ENCODE data around the gene ACACA.

ACACA gene

DNA sequence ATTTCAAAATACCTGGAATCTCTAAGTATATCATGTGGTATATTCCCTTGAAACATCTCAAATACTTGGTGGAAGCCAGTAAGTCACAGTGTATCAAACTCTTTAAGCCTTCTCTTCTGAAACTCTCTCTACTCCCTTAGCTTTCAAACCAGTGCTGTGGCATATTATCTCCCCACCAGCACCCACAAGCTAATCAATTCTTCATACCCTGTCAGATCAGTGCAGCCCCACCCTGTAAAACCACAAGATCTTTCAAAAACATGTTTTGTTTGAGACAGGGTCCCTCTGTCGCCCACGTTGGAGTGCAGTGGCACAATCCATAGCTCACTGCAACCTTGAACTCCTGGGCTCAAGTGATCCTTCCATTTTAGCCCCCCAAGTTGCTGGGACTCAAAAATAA lies 122.4 kb downstream of the ACACA start:
- DNase-seq: no peak

DNA sequence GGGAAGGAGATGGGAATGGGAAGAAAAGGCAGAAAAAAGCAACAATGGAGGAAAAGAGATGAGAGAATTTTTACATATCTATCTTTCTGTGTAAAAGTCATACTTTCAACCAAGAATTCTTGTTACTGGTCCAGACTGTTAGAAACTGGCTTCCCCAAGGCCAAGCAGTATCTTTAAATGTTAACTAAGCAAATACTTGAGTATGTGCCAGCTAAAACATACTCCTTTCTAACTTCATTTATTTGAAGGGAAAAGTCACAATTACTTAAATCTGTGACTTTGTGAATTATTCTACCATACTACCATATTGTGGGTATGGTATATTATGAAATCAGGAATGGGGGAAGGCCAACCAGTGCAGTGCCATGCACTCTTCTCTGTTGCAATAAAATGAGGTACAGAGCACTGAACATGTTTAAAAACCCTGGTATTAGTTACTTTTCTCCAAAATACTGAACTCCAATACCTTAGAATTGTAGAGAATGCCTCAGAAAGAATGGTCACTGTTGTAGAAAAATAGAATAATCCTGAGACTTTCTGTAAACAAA lies 123.1 kb downstream of the ACACA start:
- no peak for DNase-seq

DNA sequence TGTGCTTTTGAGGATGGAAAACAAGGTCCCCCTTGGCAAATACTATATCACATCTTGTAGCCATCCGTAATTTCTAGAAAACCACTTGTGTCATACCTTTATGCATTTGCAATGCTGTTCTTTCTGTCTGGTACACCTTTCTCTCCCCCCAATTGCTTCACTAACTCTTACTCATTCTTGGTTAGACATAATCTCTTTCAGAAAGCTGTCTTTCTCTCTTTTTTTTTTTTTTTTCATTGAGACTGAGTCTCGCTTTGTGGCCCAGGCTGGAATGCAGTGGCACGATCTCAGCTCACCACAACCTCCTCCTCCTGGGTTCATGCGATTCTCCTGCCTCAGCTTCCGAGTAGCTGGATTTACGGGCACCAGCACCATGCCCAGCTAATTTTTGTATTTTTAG lies 125.8 kb downstream of the ACACA start:
- no peak for DNase-seq

DNA sequence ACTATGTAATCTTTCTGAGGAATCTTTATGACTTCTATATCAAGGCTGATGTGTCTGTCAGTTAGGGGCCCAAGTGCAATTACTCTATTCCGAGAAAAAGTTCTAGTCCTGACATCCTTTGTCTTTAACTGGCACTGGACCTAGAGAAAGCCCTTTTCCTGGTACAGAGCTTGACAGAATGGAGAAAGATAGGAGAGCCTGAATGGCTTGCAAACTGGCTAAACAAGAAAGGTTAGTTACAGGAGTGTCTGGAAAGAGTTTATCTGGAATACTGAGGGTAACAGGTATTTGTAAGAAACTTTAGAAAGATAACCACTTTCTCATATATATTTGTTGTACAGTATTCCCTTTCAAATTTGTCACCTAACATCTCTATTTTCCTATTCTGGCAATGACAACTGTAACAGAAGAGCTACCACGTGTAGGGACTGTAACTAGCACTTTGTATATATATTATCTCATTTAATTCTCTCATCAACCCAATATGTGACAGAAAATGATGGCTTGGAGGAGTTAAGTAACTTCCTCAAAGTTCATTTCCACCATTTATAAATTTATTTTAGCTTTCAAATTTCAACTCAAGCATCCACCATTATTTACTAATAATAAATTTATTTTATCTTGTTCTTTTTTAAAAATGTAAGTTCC lies 128.3 kb downstream of the ACACA start:
- DNase-seq: no peak

DNA sequence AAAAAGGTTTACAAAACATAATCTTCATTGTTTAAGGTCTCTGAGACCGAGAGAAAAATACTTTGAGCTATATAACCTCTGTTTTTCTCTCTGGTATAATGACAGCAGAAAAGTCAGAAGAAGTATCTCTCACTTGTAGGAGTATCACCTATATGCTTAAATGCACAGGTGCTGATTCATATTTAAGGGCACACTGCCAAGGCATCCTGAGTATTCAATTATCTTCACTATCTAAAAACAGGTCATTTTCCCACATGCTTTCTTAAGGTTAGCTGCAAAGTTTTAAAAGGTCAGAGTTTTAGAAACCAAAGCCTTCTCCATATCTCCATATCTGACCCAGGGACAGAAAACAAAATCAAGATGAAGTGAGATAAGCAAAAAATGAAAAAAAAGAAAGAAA lies 130.2 kb downstream of the ACACA start:
- DNase-seq: no peak

DNA sequence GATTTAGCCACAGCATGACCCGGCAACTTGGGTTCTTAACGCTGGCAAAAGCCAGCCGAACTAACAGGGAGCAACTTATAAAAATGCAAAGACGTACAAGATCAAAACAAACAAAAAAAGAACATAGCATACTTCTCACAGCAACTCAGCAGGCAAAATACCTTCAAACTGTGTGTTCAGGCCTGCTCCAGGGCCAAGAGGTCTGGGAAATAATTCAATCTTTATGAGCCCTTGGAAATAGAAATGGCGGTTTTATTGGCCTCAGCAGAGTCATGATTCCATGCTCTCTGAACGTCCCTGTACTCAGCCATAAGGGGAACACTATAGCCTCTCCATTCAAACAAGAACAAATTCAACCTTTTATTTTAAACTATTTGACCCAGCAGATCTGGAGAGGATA lies 132.2 kb downstream of the ACACA start:
- no peak for DNase-seq

DNA sequence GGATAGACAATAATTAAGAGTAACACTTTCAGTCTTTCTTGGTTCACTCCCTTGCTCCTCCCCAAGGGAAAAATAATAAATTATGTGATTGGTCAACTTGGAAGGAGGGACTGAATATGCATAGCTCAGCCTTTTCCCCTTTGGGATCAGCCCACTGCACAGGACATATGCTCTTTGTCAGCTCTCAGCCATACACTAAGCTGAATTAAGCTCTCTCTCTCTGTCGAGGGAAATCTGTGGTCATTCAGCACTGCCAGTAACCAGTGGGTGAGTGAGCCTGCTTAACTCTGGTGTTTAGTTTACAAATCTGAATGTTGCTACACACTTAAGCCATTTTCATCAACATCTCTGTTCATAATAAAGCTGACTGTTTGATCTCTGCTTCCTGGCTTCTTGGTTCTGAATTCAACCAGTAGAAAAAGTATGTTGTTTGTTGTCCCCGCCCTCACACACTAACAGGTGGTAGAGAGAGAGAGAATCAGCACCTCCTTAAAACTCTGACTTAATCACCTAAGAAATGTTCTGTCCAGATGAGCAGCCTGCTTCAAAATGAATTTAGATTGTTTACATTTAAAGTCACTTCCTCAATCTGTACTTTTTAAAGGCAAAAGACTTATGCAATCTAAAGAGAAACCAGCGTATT lies 133.1 kb downstream of the ACACA start:
- DNase-seq: no peak

DNA sequence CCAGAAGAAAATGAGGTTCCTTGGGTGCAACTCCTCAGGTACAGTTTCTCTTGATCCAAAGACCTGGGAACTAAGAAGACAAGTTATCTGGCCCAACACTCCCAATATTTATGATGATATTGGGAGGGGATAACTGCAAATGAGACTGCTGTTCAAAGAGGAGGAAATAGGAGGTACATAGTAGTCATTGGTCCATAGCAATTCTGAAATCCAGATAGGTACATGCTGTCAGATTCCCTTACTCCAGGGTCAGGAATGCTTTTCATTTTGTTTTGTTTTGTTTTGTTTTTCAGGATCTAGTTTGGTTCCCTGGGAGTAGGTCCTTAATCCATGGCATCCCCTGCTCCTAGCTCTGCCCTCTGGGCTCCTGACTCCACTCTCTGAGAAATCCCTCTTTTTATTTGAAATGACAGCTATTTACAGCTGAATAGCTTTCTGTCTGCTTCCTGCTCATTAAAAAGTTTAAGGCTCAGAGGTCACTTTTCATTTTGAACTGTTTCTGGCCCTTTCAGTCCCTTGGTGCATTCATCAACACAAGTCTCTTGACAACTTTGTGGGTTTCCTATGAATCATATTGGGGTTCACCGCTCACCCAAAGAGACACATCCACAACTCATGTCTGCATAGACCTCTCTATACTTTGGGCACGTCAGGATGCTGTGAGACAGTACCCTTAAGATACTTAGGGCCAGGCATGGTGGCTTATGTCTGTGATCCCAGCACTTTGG lies 141.0 kb downstream of the ACACA start:
- DNase-seq: no peak

DNA sequence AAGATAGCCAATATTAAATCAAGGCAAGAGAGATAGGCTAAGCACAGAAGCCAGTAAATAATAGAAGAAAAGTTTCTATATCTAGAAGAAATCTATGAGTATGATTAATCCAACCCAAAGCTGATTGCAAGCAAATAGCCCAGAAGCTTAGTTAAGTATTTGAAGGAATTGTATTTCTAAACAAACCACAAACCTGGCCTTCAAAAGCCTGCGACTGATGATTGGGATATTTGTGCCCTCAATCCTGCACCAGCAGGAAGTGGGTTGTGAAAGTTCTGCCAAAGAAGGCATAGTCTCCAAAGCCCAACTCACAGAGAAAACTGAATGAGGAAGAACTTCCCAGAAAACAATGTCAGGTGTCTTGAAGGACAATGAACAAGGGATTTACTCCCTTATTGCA lies 145.3 kb downstream of the ACACA start:
- no peak for DNase-seq

DNA sequence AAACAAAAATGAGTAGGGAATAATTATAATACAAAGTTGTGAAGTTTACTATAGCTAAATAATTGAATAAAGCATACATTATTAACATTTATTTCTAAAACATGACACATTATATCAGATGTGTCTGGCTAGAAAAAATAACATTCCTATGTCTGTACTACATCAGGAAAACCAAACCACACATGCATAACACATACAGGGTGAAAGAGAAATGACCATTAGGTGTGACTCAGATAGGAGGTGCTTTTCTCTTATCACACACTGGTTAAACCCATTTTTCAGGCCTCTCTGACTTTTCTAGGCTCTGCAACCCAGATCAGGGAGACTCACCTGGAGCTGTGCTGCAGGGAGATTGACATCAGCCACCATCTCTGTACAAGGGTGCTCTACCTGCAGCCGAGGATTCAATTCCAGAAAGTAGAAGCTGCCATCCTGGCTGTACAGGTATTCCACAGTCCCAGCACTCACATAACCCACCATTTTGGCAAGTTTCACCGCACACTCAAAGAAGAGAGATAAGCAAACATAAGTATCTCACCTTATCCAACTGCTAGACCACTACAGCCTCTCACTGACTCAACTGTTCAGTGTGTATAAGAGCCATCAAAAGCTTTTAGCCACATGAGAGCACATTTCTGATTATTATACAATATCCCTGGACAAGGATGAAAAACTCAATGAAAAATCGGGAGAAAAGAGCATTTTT lies 147.5 kb downstream of the ACACA start:
- DNase-seq: no peak

DNA sequence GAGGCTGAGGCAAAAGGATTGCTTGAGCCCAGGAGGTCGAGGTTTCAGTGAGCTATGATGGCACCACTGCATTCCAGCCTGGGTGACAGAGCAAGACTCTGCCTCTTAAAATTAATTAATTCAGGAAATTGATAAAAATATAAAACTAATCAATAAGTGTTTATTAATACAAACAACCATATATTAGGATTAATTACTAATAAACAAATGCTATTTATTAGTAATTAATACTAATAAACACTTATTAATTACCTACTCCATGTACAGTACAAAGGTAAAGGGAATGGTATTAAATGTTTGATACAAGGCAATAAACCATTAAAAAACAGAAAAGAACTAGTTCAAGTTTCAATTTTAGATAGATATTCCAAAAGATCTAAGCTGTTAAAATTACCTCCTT lies 150.0 kb downstream of the ACACA start:
- DNase-seq: no peak

DNA sequence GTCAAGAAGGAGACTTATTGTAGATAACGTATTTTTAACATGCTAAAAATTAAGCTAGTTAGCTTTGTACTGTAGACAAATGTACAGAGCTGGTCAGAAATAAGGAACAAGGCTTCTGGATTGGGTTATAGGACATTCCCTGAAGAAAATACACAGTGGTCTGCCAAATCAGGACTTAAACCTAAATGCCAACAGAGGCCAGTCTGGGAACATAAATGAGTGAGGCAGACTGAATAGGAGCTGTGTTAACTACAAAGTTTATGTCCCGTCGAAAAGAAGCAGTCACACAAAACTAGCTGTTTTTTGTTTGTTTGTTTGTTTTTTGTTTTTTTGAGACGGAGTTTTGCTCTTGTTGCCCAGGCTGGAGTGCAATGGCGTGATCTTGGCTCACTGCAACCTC lies 151.2 kb downstream of the ACACA start:
- no peak for DNase-seq

DNA sequence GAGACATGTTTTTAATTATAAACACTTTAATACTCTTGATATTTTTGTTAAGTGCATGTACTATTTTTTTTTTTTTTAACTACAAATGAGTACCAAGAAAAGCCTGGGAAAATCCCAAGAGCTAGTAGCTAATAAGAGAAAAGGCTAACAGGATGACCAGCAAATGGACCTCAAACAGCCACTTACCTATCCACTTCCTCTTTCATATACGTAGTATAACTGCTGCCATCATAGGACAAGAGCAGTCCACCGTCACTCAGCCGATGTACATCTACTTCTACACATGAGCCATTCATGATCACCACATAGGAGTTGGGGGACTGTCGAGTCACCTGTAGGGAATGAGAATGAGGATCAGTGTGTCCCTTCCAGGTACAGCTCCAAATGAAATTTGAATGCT lies 158.8 kb downstream of the ACACA start:
- no peak for DNase-seq

DNA sequence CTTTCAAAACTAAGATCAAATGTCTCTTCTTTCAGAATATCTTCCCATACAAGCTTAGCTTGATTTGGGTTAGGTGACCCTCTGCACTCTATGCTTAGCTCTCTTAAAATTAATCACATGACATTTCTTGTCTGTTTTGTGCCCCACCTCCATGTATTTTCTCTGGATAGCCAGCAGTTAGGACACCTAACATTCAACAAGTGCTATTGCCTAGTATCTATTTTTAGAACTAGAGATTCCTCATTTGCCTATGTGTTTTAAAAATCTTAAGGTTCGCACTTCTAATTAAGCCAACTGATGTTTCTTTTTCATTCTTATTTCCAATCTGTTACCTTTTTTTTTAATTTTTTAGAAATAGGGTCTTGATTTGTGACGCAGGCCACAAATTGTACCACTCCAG lies 160.6 kb downstream of the ACACA start:
- no peak for DNase-seq

DNA sequence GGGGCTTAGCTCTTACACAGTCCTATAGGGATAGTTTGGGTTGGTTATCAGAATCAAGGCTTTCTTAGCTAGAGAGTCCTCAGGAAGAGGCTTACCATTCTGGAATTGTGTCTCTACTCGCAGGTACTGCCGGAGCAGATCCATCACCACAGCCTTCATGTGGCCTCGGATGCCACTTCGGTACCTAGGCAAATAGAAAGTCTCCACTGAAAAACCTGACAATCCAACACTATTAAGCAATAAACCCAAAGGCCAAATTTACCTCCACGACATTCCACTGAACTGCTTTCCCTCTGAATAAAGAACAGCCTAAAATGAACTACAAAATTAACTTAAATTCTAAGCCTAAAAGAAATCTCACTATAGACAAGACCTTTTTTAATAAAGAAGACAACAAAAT lies 166.3 kb downstream of the ACACA start:
- DNase-seq: no peak

DNA sequence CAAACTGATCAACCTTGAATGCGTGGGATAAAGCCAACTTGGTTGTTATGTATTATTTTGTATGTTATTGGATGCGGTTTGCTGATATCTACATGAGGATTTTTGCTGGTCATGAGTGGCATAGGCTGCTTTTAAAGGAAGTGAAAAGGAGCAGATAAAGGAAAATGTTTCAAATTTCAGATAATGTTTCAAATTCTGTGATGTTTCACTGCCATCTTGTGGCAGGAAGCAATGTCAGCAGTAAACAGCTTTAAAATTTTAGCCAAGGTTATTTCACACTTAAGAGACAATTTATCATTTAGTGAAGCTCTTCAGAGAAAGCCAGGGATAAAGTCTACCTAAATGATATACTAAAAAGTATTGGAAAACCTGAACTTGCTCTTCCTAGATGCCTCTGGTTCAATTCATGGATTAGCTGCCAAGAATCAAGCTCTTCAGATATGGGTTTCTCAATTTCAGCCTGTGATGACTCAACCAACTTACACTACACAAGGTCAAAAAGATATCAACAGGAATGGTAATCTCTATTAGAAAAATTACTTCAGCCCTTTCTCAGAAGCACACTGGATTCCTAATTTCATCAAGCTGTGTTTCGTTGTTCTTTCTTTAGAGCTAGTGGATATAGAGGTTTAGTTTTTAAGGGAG lies 166.8 kb downstream of the ACACA start:
- no peak for DNase-seq

DNA sequence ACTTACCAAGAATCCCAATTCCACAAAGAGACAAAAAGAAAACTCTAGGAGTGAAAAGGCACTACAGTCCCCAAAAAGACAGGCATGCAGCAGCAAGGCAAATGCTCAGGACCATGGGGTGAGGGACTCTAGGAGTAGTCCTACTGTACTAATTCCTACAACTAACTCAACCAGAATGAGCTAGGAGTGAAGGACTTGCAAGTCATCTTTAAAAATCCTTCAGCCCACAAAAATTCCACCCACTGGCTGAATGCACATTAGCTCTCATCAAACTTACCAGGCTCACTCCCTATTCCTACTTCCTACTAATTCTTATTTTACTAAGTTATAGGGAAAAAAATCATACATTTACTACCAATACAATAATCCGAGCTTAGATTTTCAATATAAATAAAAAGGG lies 172.5 kb downstream of the ACACA start:
- no peak for DNase-seq

DNA sequence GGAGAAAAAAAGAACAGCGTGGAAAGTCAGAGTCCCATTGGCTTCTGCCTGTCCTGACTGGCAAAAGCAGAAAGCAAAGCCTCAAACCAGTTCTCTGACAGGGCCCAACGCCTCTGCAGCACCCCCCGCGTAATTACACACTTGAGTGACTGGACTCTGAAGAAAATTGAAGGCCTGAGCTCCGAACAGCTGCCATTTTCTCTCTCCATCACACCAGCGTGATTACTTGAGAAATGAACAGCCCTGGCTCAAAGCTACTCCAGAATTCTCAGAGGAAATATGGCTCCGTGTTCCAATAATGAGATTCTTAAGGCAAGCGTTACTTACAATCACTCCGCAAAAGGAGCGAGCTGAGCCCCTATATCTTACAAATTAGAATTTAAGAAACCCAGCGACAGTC lies 173.6 kb downstream of the ACACA start:
- no peak for DNase-seq

DNA sequence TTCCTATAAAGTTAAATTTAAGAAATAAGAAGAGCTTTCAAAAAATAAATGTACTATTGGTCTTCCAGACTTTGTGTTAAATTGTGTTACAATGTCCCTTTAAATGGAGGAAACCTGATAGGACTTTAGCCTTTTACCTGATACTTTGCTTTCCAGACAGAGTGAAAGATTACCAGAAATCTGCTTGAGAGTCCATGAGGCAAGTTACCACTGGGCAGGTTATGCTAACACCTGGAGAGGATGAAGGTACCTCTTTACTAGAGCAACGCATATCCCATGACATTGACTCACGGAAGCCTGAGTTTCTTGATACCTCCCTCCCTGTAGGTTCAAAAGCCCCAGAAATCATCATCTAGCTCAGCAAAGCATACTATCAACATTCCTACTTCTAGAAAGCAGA lies 174.7 kb downstream of the ACACA start:
- DNase-seq: no peak

DNA sequence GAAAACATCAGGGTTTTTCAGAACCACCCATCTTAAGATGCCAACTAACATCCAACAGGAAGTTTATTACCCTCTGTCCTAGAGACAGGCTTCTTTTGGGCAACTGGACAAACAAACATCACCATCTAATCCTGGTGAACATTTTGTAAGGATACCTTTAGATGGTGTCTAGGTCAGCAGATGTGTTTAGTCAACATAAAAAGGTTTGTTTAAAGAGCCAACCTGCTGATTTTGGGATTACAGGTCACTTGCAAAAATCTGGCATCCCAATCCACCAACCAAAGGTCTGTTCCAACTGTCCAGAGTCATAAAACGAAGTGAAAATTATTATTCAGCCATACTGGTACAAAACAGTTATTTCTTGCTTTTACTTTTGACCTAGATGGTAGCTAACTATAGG lies 176.0 kb downstream of the ACACA start:
- DNase-seq: no peak

DNA sequence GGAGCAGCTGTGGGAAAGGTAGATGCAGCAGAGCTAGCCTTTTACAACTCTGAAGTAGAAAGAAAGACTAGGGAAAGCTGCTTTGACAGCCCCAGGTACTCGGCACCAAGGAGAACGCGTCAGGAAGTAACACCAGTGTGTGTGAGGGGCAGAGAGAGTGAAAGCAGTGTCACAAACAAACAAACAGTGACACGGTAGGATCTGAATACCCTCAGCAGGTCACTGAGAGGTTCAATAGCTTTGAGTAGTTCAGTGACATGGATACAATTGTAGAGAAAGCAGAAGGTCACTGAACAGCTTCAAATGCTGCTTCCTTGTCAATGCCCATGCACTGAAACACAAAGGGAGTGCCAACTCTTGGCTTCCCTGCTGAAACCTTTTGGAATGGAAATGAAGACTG lies 181.2 kb downstream of the ACACA start:
- DNase-seq: no peak

DNA sequence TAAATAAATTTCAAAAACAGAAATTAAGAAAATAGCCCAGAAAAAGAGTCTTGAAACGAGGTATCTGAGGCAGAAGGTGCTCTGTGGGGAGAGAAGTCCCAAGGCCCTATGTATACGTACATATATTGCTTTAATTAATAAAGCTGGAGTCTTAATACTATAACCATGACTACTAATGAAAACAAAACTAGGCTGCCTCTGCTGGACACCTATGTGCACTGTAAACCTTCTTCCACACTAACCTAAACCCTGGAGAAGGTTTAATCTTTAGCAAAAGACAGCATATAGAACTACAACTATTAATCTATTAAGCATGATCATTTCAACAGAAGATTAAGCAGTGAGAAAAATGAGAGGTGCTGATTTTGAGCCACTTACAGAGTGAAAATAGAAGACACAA lies 184.8 kb downstream of the ACACA start:
- DNase-seq: no peak

DNA sequence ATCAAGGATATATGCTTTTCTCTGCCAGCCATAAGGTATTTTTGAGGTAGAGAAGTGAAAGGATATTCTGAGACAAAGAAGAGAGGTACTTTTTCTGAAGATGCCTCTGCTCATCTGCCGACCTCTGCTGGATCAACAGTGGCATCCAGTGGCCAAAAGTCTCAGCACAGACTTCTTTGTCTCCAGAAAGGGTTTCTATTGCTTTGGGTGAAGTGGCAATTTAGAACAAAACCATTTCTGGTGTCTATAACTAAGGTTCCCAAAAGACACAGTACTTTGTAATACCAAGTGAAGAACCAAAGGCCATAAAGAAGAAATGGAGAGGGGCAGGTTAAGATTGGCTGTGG lies 186.1 kb downstream of the ACACA start:
- DNase-seq: peak; percentile 20
